NCI-H774 (cell line): ENCODE results near the gene ZNF318.
A peak's percentile ranks its signal among the peaks of the same experiment; 100 is the strongest.
"Not testable (repeated sequence)": the region's sequence is repeated elsewhere in the genome, so short reads cannot be mapped to it uniquely, and the experiment has no call there.

Experiments
- DNase-seq: peaks from one replicate; lab custom pipeline; 2025; lab: John Stamatoyannopoulos, UW

The ZNF318 gene

DNA sequence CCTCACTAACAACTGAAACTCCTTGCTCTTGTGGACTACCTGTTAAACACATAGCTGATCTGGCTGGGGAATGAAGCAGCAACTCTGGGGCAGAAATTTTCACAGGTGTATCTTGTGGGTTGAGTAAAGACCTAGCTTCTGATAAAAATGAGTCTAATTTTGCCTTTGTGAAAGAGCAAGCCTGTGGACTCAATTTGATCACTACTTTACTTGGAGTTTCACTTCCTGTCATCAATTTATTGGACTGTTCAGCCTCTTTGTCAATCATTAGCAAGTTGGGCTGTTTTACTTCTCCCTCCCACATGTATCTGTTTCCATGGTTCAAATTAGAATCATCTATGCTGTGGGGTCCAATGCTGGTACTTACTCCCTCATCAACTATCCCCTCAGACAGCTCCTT lies 31.2 kb downstream of the ZNF318 start:
- no peak for DNase-seq

DNA sequence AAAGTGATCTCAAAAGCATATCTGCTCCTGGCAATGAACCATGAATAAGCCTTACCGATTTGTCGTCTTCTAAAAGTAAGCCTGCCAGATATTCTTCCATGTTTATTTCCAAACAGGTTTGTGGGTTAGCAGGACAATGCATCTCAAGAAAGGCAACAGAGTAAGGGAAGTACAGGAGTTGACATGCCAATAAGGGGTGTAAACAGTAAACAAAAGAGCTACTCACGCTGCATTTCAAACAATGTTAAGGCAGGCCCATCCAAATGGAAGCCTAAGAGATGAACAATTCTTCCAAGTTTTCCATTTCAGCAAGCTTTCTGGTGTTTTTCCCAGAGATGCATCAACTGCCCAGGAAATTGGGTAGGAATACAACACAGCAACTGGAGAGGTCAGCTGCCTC lies 33.1 kb downstream of the ZNF318 start:
- DNase-seq: no peak

DNA sequence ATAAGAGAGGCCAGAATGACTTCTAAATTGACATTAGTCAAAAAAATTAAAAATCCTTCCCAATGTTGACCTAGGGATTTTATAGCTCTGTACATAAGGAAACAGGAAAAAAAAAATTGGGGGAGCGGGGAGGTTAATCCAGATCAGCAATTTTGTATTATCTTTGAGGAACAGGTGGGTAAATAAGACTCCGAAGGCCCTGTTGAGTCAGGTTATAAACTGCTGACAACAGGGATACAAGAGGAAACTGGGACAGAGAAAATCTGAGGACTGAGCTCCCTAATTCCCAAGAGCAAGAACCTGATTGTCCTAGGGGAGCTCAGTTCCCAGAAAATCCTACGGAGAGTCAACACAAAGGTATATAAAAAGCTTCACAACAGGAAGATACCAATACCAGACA lies 34.0 kb downstream of the ZNF318 start:
- peak; percentile 3 for DNase-seq

DNA sequence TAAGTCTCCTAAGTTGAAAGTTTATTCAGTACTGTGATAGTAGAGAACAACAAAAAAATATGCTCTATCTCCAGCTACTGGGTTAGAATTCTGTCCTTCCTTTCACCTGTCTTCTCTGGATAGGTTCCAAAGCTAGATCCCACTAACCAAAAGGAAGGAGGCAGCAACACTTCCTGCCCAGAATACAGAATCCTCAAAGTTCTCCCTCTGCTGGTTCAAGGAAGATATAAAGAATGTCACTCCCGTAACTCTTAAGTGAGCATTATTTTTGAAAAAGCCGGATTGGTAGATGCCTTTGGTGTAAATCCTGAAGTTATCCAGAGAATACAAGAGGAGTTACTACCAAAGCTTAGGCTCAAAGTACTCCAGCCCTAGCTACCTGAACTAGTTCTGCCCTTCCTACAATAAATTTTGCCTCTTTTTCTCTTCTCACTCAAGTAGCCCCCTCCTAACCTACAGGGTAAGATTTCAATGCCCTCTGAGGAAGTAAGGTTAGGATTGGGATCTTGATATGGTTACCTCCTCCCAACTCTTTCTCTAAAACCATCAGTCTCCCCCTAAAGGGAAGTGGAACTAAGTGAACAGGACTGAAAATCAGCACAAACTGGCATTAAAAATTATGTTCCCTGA lies 34.9 kb downstream of the ZNF318 start:
- DNase-seq: no peak

DNA sequence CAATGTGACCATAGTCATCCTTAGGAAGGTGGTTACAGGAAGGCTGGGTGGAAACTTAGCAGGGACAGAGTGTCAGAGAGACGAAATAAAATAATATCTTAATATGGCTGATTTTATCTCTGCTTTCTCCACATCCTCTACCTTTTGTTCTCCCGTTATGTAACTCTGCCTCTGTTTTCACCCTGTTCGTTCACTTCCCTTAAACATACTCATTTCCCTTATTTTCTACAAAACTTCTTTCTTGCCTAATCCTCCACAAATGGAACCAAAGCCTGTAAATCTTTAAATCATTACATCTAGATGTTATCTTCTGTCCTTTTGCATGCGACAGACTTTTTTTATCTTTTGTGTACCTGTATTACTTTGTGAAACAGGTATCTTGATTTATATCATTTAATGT lies 37.6 kb downstream of the ZNF318 start:
- DNase-seq: no peak

DNA sequence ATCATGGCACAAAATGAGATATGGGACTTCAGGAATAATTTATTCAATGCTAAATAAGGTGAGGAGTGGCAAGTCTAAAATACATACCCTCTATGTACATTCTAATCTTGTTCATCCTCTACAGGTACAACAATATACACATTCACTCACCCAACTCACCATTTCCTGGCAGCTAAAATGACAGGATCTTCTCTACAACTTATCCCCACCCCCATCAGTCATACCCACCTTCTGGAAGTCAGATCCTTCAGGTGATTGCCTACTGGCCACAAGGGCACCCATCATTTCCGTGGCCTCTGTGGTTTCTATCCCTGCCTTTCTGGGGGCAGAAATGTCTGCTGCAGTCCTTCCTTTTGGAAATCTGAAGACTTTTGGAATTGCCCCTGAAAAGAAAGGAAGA lies 38.0 kb downstream of the ZNF318 start:
- DNase-seq: no peak

DNA sequence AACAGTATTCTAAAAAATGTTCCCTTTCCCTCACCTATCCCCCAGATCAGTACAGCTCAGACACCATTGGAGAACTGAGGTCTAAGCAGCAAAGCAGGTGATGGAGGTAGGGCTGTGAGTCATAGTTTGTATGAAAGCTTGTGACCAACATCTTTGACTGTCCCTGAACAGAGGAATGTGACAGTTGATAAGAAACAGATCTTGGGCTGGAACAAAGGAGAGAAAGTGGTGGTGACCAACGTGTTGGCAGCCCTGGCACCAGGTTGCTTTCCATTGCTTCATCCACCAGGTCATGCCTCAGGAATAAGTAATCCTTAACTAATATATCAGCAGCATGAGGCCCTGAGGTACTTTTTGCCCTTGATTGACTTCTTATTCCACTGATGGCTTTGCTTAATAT lies 40.9 kb downstream of the ZNF318 start:
- DNase-seq: no peak

DNA sequence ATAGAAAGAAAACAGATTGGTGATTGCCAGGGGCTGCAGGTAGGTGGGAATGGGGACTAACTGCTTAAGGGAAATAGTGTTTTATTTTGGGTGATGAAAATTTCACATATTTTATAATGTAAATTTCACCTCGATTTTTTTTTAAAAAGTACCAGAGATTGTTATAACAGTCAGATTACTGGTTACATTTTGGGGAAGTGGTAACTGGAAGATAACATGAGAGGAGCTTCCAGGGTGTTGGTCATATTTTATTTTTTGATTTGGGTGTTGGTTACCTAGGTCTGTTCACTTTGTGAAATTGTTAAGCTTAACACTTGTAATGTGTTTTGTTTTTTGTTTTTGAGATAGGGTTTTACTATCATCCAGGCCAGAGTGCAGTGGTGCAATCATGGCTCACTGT lies 43.6 kb downstream of the ZNF318 start:
- no peak for DNase-seq

DNA sequence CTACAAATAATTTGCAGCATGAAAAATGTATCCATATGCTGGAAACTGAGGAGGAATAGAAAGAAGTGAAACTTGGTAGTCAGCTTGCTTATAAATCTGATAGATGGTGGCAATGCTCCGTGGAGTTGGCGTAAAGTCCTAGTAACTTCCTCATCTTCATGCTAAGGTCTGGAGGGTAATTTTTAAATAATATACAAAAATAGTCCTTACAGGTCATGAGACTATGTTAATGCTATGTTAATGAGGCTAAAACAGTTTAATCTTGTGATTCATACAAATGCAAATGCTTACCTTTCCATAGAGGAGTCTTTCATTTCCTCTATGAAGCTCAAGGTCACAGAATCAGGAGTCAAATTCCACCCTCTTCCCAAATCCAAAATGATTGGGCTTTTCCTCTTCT lies 51.4 kb downstream of the ZNF318 start:
- no peak for DNase-seq

DNA sequence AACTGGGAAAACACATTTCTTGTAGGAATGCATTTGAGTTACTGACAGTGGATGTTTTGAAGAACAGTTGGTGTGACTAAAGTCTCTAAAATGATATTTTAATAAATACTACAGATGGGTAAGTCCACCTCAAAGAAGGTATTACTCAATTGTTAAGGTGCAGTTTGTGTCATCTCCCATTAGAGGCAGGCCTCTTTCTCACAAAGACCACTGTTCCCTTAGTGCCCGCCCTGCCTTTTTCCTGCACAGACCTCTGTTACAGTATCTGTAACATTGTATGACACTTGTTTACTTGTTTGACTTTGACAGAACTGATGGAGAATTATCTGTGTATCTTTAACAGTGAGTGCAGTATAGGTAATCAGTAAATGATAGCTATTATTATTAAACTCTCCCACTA lies 55.6 kb downstream of the ZNF318 start:
- DNase-seq: no peak

DNA sequence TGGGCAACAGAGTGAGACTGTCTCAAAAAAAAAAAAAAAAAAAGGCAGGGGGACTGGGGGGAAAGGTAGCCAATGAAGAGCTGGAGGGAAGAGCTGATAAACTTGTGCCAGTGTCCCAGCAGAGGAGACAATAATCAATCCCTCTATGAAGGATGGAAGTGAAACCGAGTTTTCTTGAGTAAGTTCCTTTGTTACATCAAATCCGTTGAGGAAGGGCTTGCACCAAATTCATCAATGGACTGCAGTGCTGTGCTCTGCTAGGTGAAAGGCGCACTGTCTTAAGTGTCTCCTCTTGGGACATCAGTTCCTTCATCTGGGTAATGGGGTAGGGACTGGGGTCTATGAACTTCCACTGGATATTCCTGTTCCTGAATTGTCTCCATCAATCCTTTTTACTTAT lies 57.8 kb downstream of the ZNF318 start:
- no peak for DNase-seq

DNA sequence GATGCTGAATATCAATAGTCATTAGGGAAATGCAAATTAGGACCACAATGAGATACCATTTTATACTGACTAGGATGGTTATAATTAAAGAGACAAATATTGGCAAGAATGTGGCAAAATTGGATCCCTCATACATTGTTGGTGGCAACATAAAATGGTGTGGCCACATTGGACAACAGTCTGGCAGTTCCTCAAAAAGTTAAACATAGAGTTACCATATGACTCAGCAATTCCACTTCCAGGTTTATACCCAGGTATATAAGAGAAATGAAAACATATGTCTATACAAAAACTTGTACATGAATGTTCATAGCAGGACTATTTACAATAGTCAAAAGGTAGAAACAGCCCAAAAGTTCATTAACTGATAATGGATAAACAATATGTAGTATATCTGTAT lies 58.8 kb downstream of the ZNF318 start:
- no peak for DNase-seq

DNA sequence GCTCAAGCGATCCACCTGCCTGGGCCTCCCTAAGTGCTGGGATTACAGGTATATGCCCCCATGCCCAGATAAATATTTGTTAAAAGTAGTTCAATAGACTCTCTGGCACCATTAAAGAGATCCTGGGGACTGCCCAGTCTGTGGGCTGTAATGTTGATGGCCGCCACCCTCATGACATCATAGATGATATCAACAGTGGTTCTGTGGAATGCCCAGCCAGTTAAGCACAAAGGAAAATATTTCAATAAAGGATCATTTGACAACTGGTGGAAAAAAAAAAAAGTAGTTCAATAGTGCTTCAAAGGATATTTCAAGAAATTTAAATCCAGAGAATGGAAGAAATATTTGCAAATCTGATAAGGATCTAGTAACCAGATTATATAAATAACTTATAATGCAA lies 59.3 kb downstream of the ZNF318 start:
- no peak for DNase-seq

DNA sequence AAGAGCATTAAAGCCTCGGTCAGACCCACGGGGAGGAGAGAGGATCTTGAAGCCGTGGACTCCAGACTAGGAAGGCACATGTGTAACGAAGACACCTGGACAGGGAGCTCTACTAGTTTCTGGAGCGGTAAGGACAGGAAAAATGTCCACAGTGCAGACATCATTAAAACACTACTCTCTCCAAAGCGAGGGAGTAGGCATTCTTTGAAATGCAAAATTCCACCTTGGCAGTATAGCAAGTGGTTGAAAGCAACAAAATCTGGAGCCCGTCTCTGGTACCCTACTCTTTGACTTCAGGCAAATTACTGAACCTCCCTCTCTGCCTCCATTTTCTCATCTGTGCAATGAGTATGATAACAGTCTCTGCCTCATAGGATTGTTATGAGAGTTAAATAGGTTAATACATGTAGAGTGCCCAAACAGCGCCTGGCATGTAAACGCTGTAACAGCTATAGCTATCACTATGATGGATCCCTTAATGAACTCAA lies 60.4 kb downstream of the ZNF318 start:
- no peak for DNase-seq

DNA sequence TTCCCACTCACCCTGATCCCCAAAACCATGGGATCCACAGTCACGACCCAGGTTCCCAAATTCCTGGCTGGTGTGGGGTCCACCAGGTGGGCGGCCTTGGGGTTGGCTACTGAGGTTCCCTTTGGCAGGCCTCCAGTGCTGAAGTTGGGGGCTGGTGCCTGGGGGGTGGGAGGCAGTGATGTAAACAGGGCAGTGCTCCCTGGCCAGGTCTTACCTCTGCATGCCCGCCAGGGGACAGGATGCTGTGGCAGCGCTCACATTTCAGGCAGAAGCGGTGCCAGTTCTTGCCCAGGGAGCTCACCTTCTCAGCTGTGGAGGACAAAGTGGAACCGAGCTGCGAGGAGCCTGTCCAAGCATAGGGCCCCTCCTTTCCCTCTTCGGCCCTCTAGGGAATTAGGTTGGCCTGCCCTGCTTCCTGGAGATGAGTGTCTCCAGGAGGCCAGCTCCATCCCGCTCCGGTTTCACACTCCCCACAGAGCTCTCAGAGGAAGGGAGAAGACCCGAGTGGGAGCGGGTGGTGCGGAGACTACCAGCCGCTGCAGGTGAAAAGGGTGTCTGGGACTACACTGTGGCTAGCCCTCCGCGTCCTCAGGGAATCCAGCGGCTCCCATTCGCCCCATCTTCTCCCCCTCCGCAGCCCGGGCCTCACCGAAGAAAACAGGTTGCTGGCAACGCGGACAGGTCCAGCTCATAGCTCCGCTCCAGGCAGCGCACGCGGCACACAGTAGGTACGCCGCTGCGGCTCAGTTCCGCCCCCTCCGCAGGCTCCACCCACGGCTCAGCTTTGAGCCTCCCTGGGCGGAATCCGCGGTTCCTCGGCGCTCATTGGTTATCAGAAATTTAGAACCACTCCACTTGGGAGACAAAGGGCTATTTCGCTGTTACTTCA lies 61.1 kb downstream of the ZNF318 start, which contains the start of gene CRIP3:
TSS of gene CRIP3 (minus strand) at position 726 of the 889 bp plus-strand sequence. CDS start at position 692, 34 bp downstream.
- peak; percentile 23 for DNase-seq

DNA sequence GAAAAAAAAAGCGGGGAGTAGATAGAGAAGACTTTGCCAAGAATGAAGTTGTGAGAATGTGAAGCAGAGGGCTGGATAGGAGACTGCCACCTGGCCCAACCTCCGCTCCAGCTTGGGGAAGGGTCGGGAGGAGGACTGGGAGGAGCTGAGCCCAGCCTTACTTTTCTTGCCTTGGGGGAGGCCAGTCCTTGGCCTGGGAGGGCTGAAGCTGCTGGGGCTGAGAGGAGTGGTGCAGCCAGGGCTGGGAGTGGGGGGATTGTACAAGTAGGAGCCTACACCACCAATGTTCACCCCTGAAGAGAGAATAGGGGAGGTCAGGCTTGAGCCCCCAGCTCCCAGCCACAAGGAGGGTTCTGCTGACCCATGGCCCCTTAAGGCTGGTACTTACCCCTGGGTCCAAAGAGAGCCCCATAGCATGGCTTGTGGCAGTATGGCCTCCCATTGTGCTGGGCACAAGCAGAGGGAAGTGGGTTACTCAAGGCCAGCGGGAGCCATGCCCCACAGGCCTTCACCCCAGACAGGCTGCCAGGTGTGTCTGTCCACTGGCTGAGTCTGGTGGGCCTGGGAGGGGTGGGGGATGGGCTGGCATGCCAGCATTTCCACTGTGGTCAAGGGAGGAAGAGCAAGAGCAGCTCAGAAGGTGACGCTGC lies 61.9 kb downstream of the ZNF318 start:
- DNase-seq: no peak

DNA sequence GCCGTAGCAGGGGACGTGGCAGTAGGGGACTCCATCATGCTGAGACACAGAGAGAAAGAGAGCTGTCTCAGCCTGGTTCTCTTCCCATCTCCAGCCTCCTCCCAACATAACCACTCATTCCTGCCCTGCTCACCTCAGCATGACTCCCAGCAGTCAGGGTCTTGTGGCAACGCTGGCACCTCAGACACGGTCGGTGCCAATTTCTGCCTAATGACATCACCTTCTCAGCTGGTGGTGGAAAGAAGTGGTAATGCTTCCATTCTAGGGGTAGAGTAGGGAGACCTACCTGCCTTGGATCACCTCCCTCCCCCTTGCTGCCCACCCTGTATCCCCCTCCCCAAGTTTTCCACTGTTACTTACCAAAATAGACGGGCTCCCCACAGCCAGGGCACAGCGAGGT lies 63.4 kb downstream of the ZNF318 start:
- DNase-seq: no peak

DNA sequence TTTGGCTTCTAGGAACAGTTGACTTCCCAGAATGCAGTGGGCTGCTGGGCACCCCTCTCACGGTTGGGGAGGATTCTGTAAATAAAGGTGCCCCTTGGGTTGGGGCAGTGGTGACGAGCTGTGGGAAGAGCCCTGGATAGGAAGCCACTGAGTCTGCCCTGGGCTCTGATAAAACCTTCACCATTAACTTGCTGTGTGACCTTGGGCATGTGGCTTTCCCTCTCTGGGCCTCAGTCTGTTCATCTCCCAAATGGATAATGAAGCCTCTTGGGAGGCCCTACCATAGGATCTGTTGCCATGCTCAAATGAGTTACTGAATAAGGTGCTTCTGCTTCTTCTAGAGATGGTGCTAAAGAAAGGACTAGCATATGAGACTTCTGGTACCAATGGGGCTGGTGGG lies 64.6 kb downstream of the ZNF318 start:
- DNase-seq: no peak

DNA sequence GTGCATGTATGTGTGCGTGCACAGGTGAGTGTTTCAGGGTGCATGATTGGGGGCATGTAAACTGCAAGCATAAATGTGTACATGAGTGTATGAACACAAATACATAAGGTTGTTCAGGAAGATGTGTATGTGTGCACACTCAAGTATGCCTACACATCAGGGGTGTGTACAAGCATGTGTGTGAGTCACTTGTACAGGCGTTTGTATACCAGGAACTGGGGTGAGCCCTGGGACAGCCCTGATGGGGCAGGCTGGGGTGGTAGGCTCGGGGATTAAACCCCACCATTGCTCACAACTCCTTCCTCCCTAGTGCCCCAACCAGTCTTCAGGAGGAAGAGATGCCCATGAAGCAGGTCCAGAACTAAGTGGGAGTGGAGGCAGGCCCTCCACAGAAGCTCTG lies 65.1 kb downstream of the ZNF318 start:
- no peak for DNase-seq

DNA sequence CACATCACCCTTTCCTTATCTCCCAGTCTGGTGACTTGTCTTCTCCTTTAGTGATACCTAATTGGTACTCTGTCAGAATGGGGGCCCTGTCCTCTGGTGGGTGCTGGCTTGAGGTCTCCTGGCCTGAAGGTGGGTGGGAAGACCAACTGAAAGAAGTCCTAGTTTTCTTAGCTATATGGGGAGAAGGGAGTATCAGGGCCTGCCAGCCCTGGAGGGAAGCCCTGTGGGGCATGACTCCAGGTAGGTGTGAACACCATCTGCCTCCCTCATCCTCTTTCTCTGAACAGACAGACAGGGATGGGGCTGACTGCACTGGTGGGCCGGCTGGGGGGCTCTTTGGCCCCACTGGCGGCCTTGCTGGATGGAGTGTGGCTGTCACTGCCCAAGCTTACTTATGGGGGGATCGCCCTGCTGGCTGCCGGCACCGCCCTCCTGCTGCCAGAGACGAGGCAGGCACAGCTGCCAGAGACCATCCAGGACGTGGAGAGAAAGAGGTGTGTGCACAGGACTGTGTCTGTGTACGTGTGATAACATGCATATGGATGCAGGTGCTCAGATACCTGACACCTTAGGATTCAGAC lies 65.6 kb downstream of the ZNF318 start:
- no peak for DNase-seq

DNA sequence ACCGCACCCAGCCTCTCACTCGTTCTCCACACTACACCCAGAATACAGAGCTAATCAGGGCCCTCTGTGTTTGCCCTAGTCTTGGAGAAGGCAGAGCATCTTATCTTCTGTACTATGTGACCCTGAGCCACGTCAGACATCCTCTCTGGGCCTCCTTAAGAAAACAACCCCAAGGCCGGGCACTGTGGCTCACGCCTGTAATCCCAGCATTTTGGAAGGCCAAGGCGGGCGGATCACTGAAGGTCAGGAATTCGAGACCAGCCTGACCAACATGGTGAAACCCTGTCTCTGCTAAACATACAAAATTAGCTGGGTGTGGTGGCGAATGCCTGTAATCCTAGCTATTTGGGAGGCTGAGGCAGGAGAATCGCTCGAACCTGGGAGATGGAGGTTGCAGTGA lies 66.4 kb downstream of the ZNF318 start:
- not testable (repeated sequence) for DNase-seq

DNA sequence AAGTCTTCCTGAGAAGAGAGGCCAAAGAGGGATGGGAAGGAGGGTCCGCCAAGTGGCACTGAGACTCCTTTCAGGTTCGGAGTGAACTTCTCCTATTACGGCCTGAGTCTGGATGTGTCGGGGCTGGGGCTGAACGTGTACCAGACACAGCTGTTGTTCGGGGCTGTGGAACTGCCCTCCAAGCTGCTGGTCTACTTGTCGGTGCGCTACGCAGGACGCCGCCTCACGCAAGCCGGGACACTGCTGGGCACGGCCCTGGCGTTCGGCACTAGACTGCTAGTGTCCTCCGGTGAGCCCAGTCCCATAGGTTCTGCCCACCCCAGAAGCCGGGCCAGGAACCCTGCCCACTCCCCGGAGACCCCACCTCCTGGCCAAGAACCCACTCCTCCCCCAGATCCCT lies 67.3 kb downstream of the ZNF318 start:
- DNase-seq: no peak
